SIG-M5 treated with dmso at 0.1 percent for 504 hours (cell line): ENCODE measurements around the gene UBR2.

Source experiments
- DNase-seq: peaks from one replicate; lab custom pipeline; 2025; ENCODE audit not compliant: unreplicated experiment; lab: John Stamatoyannopoulos, UW

The UBR2 gene

GRCh38 chr6:42563697-42564505 lies at the start of gene UBR2:
UBR2 (plus strand) TSS chr6:42564029; CDS start chr6:42564320, 291 bp downstream.
- peak; percentile 99 for DNase-seq

- peak; percentile 53 for DNase-seq
Measured at GRCh38 chr6:42514745-42515144, 49.1 kb upstream of the UBR2 start.

DNA sequence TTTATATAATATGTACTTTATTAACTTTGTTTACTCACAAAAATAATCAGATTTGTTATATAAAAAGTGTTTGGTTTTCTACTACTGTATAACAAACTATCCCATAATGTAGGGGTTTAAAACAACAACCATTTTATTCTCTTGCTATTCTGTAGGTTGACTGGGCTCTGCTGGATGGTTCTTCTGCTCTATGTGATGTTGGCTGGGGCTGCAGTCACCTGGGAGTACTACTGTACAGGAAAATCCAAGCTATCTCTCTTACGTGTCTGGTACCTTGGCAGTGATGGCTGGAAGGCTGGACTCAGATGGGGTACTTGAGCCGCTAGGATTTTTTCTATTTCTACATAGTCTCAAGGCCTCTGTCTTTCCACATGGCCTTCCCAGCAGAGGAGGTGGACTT lies 44.0 kb upstream of the UBR2 start:
- no peak for DNase-seq

DNA sequence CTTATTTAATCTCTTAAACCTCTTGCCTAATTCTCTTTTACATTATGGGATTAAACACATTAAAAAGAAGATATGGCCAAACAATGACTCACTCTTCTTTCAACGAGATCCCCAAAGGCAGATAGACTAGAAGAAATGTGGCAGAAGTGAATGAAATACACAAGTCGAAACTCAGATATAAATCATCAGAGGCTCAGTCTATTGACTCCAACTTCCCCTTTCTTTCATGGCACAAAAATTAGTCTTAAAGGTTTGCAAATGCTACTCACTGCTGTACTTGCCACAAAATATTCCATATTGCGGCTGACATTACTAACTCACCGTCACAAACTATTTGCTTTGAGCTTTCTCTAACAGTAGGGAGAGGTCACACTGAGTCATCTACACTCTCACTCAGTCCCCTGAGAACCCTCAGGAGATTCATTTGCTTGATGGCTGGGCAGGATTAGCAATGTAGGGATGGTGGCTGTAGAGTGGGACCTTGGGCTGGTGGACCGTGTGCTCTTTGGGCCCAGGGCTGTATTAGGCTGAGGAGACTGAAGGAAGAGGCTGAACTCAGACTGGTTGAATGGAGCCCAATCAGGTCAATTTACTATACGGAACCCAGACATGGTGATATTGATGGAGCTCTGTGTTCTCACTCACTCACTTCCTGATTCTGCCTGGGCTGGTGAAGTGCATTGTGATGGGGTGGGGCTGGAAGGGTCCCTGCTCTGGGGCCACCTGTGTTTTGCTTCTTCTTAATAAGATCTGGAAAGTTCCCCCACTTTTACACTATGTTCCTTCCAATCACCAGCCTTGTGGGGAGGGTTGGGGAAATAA lies 42.8 kb upstream of the UBR2 start:
- DNase-seq = peak; percentile 72

DNA sequence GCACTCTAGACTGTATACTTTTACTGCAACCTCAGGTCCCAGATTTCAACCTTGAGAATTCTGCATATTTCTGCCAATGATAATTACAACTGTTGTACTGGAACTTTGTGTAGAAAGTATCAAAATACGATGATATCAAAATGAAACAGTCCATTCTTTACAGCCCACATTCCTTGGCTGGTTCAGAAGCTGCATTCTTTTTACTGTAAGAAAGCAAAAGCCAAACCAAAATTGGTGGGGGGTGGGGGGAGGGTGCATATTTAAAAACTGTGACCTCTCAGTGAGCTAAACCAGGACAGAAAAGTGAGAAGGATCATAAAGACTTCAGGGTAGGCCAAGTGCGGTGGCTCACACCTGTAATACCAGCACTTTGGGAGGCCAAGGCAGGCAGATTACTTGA lies 41.8 kb upstream of the UBR2 start:
- no peak for DNase-seq

DNA sequence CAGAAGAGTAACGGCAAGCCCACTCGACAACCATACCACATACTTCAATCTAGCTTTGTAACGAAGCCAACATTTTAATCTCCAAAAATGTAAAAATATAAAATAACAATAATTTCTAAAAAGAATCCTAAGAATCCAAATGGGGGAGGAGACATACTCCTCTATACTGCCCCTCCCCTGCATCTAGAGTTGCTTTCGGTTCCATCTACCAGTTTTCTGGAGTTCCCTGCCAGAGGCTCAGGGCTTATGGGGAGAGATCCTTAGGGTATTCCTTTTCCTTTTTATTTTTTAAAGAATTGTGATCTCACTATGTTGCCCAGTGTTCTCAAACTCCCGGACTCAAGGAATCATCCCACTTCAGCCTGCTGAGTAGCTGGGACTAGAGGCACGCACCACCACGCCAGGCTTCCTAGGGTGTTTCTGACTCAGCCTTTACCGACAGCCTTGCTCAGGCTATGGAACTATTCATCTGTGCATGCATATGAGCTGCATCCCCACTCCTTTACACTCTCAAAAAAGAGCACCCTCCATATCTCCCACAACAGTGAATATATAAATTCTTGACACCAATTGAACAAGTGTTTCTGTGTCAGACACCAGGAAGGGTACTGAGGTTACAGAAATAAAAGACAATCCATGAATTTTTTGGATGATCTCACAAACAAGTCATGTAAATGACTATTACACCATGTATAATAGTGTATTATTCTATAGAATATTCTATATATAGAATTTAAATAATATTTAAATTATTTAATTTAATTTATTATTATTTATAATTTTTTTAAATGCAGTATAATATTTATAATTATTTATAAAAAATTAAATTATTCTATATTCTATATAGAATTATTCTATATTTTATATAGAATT lies 40.7 kb upstream of the UBR2 start:
- no peak for DNase-seq

GRCh38 chr6:42525206-42525605 lies 38.6 kb upstream of the UBR2 start:
- DNase-seq = no peak

DNA sequence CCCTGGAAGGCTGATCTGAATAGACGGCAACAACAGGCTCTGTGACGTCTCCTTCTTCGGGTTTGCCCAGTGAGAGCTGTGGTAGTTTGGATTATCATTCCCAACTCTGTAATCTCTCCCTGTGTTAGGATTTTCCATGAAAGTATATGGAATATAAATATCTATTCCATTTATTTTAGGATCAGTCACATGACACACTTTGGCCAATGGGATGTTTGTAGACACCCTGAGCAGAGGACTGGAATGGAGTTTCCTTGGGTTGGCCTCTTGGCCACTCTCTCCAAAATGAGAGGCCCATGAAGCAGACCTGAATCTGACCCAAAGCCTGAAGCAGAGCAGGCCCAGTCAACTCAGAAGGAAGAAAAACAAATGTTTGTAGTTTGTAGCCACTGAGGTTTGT lies 37.2 kb upstream of the UBR2 start:
- no peak for DNase-seq

DNA sequence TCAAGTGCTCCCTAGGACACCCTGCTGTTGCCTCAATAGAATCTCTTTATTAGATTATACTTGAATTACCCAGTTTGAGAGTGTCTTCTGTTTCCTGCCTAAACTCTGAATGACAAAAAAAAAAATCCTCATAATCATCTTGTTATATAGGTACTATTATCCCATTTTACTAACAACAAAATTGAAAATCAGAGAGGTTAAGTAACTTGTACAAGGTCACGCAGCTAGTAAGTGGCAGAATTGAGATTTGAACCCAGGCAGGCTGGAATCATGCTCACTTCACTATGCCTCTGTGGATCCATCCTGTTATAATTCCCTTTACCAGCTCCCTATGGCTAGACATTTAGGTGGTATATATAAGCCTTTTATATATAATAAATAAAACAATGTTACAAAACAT lies 36.6 kb upstream of the UBR2 start:
- DNase-seq = no peak

DNA sequence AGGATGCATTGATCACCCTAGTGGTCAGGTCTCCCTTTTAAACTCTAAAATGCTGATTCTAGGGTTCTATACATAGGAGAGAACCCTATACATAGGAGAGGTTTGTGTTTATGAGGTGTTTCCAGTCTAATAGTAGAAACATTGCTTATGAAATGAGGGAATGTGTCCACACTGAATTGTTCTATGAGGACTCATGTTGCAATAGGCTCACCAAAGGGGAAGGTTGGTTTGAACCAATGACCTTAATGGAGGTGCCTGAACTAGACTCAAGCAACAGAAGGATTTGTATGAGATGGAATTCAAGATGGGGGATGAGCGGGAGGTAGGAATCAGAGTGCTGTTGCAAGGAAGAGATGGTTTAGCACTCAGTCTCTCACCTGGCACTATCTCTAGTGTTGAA lies 33.5 kb upstream of the UBR2 start:
- peak; percentile 29 for DNase-seq

GRCh38 chr6:42530751-42531150 lies 33.1 kb upstream of the UBR2 start:
- DNase-seq = no peak

- peak; percentile 67 for DNase-seq
Measured at GRCh38 chr6:42532038-42532669, 31.7 kb upstream of the UBR2 start.

DNA sequence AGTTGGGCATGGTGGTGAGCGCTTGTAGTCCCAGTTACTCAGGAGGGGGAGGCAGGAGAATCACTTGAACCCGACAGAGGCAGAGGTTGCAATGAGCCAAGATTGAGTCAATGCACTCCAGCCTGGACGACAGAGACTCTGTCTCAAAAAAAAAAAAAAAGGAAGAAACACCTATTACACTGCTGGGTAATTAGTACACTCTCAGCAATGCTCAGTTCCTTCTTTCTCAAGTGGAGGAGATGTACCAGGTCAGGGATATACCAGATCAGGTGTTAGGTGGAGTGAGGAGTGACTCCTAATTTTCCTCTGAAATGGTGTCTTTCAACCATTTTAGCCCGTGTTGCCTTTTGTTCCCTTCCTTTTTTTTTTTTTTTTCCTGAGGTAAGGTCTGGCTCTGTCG lies 30.0 kb upstream of the UBR2 start:
- no peak for DNase-seq

DNA sequence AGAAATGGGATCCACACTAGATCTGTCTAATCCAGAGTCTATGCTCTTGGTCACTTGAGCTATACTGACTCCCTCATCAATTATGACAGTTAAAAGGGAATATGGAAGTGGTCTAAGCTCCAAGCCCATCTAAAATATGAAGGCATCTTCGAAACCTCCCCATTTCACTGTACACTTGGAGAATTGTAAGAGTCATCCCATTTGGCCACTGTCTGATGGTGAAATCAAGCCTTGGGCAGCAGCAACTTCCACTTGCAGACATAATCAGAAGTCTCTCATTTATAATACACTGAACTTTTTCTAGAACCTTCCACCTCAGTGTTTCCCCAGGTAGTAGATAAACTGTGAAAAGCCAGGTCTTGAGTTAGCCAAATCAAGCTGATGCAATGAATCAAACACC lies 26.3 kb upstream of the UBR2 start:
- no peak for DNase-seq

GRCh38 chr6:42539135-42539534 lies 24.7 kb upstream of the UBR2 start:
- no peak for DNase-seq

DNA sequence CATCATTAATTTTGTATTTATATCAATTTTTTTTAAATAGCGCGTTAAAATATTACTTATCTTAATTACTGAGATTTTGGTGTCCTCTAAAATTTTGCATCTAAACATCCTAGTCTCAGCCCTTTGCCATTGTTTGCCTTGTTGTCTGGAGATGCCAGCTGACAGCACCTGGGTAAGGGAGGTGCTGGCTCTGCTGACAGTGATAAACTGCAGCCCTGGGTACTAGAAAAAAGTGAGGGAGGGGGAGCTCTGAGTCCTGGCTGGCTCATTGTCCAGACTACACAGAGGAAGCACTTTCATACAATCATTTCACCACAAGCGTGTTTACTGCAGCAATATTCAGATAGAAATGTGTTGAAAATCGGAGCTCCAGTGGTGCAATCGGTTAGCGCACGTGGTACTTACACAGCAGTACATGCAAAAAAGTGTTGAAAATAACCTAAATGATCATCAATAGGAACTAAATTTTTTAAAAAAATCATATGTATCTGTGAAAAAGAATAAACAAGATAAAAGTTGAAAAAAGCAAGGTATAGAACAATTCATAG lies 18.5 kb upstream of the UBR2 start:
- DNase-seq = peak; percentile 77

DNA sequence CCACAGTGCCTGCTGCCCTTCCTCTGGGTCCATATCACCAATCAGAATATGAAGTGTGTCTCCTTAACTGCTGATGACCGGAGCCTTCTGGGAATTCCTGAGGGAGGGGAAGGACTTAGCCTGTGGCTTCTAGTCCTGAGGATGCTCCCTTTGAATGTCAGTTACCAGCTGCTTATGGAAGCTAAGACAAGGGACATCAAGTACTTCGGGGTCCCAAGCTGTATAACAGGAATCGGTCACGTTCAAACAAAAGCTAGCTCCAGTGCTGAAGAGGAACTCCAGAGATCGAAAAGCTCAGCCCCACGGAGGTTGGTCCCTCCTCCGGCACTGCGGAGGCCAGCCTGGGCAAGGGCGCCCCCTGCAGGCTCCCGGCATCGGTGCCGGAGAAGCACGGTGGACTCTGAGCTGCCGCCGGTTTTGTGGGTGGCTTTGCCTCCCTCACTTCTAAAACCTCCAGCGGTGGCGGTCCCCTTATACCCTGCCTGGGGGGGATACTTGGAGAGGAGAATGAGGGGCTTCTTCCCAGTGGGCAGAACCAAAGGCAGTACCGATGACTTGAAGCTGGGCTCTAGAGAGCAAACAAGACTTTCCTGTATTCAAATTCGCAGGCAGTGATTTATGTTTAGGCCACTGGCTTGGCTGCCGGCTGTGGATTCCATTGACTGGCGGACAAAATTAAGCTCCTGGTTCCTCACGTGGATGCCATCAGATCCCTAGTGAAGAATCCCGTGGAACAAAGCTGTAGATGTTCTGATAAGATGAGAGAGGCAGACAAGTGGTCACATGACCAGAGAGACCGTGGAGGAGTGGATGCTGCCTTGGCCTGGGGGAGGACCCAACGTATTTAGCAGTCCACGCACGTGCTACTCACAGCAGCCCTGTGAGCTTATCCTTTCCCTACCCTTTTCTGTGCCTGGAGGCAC lies 16.2 kb upstream of the UBR2 start:
- peak; percentile 71 for DNase-seq

DNA sequence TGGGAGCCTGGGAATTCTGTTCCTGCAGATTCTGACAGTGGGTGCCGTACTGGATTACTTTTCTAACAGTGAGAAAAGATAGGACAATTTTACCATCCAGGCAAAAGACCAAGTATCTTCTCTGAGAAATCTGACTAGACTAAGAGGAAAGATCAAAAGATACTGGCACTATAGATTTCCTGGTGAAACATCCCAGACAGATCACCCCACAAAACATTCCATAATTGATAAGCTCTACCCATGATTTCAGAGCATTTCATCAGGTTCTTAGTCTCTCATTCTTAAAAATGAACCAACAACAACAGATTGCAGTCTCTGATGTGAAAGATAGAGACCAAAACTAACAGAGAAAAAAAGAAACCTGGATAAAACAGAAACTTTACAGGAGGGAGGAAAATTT lies 13.6 kb upstream of the UBR2 start:
- no peak for DNase-seq

- no peak for DNase-seq
Measured at GRCh38 chr6:42551217-42551616, 12.6 kb upstream of the UBR2 start.

DNA sequence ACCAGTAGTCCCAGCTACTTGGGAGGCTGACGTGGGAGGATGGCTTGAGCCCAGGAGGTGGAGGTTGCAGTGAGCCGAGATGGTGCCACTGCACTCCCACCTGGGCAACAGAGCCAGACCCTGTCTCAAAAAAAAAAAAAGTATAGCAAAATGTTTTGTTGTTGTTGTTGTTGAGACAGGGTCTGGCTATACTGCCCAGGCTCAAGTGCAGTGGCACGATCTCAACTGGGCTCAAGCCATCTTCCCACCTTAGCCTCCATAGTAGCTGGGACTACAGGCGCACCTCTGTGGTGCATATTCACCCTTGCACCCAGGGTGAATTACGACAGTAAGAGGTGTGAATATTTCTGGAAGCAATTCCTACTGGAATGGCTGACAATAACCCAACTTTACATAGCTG lies 11.4 kb upstream of the UBR2 start:
- no peak for DNase-seq
